ENCODE results near the gene RAP1GDS1.
"Not testable (repeated sequence)": the region's sequence is repeated elsewhere in the genome, so short reads cannot be mapped to it uniquely, and the experiment has no call there.

RAP1GDS1 gene

DNA sequence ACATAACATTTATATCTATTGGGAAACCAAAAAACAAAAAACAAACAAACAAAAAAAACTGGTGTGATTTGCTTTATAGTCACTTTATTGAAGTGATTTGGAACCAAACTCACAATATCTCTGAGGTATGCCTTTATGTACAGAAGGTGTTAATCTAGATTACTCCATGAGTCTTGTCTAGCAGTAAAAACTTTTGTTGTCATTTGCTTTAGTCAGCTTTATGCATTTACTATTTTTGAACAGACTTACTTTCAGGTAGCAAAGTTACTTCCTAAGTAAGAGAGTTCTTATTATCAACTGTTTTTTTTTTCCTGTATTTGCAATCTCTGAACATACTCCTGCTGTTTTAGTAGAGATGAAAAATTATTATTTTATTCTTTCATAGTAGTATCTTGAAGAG is 39.5 kb downstream of the RAP1GDS1 start:
- Mint-ChIP-seq H3K4me3 (no peak overlapping the region), H3K9me3 (peaks cover 7 to 20% of the 10 kb centered on the region in 2 donors), H3K27me3 (no peaks in the 10 kb centered on the region), H3K27ac (no peak overlapping the region), H3K4me1 (peaks cover 23 to 32% of the 10 kb centered on the region in 2 donors), H3K36me3 (peaks cover 41 to 62% of the 10 kb centered on the region in 2 donors)
- DNase-seq = no peak
- no peak for ATAC-seq (replicated peaks)

DNA sequence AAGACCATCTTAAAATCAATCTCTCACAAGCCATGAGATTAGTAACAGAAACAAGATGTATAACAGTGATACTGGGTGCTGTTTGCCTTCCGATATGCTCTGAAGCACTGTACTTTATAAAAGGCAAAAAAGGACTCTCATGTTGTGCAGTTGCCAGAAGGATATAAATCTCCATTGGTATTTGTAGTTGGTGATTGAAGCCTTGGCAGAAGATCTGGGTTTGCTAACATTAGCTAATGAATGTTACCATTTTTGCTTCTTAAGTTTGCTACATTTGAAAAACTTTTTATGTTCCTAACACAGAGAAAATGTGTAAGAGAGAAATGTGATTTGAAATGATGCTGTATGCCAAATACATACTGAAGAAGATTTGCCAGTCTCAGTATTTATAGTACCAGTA is 44.4 kb downstream of the RAP1GDS1 start:
- ATAC-seq (replicated peaks) = no peak
- DNase-seq = no peak
- Mint-ChIP-seq H3K4me3 (no peak overlapping the region), H3K27me3 (no peaks in the 10 kb centered on the region), H3K9me3 (peaks cover 7 to 20% of the 10 kb centered on the region in 2 donors), H3K36me3 (peaks cover 19 to 27% of the 10 kb centered on the region in 2 donors), H3K27ac (no peak overlapping the region), H3K4me1 (peaks cover 11 to 16% of the 10 kb centered on the region in 2 donors)

DNA sequence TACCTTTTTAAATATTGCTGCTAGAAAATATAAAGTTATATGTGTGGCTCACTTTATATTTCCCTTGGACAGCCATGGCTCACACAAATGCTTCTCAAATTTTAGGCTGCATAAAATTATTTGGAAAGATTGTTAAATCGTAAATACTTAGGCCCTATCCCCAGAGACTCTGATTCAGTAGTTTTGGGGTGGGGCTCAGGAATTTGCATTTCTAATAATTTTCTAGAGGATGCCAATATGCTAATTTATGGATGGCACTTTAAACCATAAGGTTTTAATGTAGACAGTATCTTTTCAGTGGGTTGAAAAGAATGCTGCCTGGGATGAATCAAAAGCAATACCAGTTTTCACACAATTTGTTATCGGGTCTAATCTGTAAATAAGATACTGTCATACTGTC is 49.7 kb downstream of the RAP1GDS1 start:
- Mint-ChIP-seq H3K27me3 (no peaks in the 10 kb centered on the region), H3K36me3 (no peaks in the 10 kb centered on the region), H3K4me1 (peaks cover 3 to 6% of the 10 kb centered on the region in 2 donors), H3K27ac (no peak overlapping the region), H3K4me3 (no peak overlapping the region), H3K9me3 (no peaks in the 10 kb centered on the region)
- DNase-seq (no peak), ATAC-seq (replicated peaks) (no peak)

DNA sequence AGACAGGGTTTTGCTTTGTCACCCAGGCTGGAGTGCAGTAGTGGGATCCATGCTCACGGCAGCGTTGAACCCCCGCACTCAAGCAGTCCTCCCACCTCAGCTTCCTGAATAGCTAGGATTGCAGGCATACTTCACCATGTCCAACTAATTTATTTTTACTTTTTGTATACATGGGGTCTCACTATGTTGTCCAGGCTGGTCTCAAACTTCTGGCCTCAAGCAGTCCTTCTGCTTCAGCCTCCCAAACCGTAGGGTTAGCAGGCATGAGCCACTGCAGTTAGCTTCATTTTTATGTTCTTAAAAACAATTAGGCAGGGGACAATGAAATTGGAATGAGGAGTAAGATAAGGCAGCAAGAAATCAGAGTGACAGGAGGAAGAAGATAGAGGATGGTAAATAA is 50.5 kb downstream of the RAP1GDS1 start:
- Mint-ChIP-seq H3K9me3 (no peaks in the 10 kb centered on the region), H3K4me3 (no peak overlapping the region), H3K4me1 (peaks cover 3 to 6% of the 10 kb centered on the region in 2 donors), H3K27ac (no peak overlapping the region), H3K36me3 (no peaks in the 10 kb centered on the region), H3K27me3 (no peaks in the 10 kb centered on the region)
- ATAC-seq (replicated peaks) = no peak
- DNase-seq = no peak

DNA sequence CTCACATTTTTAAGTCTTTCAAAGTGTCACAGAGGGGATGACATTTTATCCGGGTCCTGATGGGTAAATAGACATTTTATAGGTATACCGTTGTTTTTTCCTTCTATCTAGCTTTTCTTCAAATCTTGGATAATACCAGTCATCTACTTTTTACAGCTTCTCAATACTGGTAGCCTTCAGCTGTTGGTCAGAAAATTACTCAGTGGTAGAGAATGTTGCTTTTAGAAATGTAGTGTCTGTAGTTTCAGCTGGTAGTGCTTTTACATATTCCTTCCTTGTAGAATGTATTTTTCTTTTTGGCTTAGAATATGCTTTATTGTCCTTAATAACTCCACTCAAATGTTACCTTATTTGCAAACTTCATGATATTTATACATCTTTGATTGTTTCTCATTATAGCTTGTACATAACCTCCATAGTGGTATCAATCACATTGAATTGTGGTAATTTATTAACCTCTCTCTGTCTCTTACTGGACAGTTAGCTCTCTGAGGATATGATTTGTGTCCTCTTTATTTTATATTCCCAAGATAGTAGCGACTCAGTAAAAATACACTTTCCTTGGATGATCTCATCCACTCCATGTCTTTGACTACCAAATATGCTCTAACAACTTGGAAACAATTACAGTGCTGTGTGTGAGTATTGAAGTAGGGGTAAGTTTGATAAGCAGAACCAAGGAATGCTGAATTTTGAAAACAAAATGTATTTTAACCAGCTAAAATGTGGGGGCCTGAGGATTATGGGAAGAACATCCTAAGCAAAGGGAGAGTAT is 53.8 kb downstream of the RAP1GDS1 start:
- Mint-ChIP-seq H3K27ac (no peak overlapping the region), H3K4me1 (peaks cover 6% of the 10 kb centered on the region in 2 donors), H3K36me3 (peaks cover 13 to 16% of the 10 kb centered on the region in 2 donors), H3K27me3 (no peaks in the 10 kb centered on the region), H3K9me3 (peaks cover 2 to 5% of the 10 kb centered on the region in 2 donors), H3K4me3 (no peak overlapping the region)
- ATAC-seq (replicated peaks) = no peak
- DNase-seq = no peak

DNA sequence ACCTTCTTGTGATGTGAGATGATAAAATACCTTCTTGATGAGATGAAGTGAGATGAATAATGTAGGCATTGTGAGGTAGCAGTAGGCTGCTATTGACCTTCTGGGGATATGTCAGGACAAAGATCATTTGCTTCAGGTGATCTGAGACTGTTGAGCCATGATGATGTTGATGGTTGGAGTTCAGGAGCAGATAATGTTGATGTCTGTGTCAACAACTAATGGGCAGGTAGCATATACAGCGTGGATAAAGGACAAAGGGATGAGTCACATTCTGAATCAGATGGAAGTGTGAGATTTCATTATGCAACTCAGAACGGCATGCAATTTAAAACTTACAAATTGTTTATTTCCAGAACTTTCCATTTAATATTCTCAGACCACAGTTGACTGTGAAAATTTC is 57.3 kb downstream of the RAP1GDS1 start:
- Mint-ChIP-seq H3K4me1 (peaks cover 0 to 5% of the 10 kb centered on the region in 2 donors), H3K27ac (no peak overlapping the region), H3K36me3 (peaks cover 16 to 20% of the 10 kb centered on the region in 2 donors), H3K27me3 (no peaks in the 10 kb centered on the region), H3K9me3 (peaks cover 2 to 5% of the 10 kb centered on the region in 2 donors), H3K4me3 (no peak overlapping the region)
- no peak for DNase-seq
- ATAC-seq (replicated peaks) = no peak

DNA sequence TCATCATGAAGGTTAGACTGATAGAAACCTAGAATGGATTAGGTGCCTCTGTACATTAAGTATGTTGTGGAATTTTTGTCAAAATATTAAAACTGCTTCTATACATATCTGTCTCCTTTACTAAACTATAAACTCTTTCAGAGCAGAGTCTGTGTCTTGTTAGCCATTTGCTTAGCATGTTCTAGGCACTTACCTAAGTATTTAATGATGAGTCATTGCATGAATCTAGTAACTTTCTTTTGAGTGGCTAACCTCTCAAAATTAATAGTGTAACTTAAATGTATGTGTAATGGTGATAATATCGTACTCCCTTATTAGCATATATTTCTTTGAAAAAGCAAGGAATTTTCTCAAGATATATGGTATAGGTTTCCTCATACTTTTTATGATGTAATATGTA is 57.8 kb downstream of the RAP1GDS1 start:
- DNase-seq (no peak), ATAC-seq (replicated peaks) (no peak)
- H3K9me3 Mint-ChIP-seq = peaks cover 2 to 5% of the 10 kb centered on the region in 2 donors
- H3K4me1 Mint-ChIP-seq = peaks cover 0 to 5% of the 10 kb centered on the region in 2 donors
- no peak overlapping the region for H3K27ac Mint-ChIP-seq
- no peaks in the 10 kb centered on the region for H3K27me3 Mint-ChIP-seq
- H3K36me3 Mint-ChIP-seq = peaks cover 16 to 20% of the 10 kb centered on the region in 2 donors
- no peak overlapping the region for H3K4me3 Mint-ChIP-seq

DNA sequence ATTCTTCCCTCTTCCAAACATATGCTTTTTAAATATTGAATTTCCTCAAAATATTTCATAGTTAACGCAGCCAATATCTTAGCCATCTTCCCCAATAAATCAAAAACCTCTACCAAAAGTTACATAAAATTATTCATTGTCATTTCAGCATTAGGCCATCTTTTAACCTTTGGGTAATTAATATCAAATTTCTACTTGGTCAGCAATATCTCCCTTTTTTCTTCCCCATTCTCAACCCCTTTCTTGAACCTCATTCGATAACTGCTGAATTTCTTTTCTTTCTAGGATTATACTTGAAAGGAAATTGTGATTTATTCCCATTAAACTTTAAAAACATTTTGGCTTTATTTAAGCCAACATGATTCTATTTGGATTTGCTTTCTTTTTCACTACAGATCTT is 65.0 kb downstream of the RAP1GDS1 start:
- H3K4me3 Mint-ChIP-seq = no peak overlapping the region
- H3K27me3 Mint-ChIP-seq = no peaks in the 10 kb centered on the region
- H3K36me3 Mint-ChIP-seq = peaks cover 25 to 32% of the 10 kb centered on the region in 2 donors
- H3K4me1 Mint-ChIP-seq = peaks cover 2 to 6% of the 10 kb centered on the region in 2 donors
- peaks cover 0 to 5% of the 10 kb centered on the region in 2 donors for H3K9me3 Mint-ChIP-seq
- DNase-seq = no peak
- no peak for ATAC-seq (replicated peaks)
- no peak overlapping the region for H3K27ac Mint-ChIP-seq

DNA sequence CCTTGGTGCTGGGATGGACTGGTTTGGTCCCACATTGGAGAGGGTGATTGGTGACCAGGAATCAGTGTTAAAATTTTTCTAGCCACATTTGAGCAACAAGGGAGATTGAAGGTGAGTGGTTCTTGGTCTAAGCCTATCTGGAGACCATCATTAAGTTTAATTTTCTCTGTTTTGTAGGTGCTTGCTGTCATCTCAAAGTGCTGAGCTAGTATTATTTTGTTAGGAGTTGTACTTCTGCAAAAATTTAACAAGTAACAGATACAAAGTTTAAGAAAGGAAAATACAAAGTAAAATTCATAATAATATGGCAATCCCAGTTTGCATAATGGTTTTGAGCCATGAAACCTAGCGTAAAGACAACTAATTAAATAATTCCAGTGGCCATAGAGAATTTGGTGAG is 66.5 kb downstream of the RAP1GDS1 start:
- H3K27ac Mint-ChIP-seq = peak overlapping the region; percentile 37
- DNase-seq = no peak
- H3K9me3 Mint-ChIP-seq = peaks cover 6 to 10% of the 10 kb centered on the region in 2 donors
- no peak for ATAC-seq (replicated peaks)
- H3K27me3 Mint-ChIP-seq = no peaks in the 10 kb centered on the region
- peaks cover 34 to 40% of the 10 kb centered on the region in 2 donors for H3K36me3 Mint-ChIP-seq
- H3K4me3 Mint-ChIP-seq = no peak overlapping the region
- peaks cover 6 to 13% of the 10 kb centered on the region in 2 donors for H3K4me1 Mint-ChIP-seq

DNA sequence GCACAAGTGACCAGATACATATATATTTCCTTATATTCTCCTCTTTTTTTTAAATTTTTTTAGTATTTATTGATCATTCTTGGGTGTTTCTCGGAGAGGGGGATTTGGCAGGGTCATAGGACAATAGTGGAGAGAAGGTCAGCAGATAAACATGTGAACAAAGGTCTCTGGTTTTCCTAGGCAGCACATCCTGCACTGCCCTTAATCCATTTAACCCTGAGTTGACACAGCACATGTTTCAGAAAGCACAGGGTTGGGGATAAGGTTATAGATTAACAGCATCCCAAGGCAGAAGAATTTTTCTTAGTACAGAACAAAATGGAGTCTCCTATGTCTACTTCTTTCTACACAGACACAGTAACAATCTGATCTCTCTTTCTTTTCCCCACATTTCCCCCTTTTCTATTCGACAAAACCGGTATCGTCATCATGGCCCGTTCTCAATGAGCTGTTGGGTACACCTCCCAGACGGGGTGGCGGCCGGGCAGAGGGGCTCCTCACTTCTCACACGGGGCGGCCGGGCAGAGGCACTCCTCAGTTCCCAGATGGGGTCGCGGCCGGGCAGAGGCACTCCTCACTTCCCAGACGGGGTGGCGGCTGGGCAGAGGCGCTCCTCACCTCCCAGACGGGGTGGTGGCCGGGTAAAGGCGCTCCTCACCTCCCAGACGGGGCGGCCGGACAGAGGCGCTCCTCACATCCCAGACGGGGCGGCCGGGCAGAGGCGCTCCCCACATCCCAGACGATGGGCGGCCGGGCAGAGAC is 68.9 kb downstream of the RAP1GDS1 start:
- not testable (repeated sequence) for H3K4me3 Mint-ChIP-seq; H3K27me3 Mint-ChIP-seq; ATAC-seq (replicated peaks); DNase-seq
- Mint-ChIP-seq H3K36me3 (peaks cover 37 to 47% of the 10 kb centered on the region in 2 donors), H3K27ac (peak overlapping the region; percentile 31), H3K9me3 (peaks cover 6 to 13% of the 10 kb centered on the region in 2 donors), H3K4me1 (peaks cover 6 to 13% of the 10 kb centered on the region in 2 donors)

DNA sequence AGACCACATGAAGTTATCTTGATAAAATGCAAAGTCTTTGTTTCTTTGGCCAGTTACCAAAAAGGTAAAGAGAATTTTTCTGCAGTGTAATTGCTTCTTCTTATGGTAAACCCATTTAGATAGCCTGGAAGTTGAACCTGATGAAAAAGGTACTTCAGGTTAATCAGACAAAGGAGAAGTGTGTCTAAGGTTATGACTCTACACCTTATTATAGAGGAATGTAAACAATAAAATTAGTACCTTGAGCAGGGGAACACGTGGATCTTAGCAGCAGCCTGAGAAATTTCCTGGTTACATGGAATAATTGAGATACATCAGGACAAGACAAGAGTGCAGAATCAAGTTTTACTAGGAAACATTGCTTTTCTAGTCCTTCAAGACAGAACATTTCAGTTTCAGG is 70.8 kb downstream of the RAP1GDS1 start:
- Mint-ChIP-seq H3K4me1 (peaks cover 12 to 23% of the 10 kb centered on the region in 2 donors), H3K9me3 (peaks cover 6 to 13% of the 10 kb centered on the region in 2 donors), H3K36me3 (peaks cover 44 to 58% of the 10 kb centered on the region in 2 donors), H3K4me3 (no peak overlapping the region), H3K27ac (no peak overlapping the region), H3K27me3 (no peaks in the 10 kb centered on the region)
- DNase-seq (no peak), ATAC-seq (replicated peaks) (no peak)

DNA sequence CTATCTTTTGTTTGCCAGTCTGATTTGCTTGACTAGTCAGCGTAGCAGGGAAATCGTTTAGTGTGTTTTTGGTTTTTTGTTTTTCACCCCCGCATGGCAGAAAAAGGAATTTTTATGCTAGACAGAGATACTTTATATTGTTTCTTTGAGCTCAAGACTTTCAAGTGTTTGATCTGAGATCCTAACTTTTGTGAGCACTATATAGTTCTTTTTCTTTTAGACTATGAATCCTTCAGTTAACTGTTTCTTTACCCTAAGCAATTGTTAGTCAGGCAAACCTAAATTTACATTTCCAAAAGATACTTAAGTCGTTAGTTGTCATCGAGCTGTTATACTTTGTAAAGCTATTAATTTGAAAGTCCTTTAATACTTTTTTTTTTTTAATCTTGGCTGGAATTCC is 73.3 kb downstream of the RAP1GDS1 start:
- Mint-ChIP-seq H3K36me3 (peaks cover 38 to 56% of the 10 kb centered on the region in 2 donors), H3K27me3 (no peaks in the 10 kb centered on the region), H3K4me1 (peaks cover 12 to 30% of the 10 kb centered on the region in 2 donors), H3K9me3 (peaks cover 10 to 13% of the 10 kb centered on the region in 2 donors), H3K27ac (no peak overlapping the region), H3K4me3 (no peak overlapping the region)
- DNase-seq = no peak
- no peak for ATAC-seq (replicated peaks)

DNA sequence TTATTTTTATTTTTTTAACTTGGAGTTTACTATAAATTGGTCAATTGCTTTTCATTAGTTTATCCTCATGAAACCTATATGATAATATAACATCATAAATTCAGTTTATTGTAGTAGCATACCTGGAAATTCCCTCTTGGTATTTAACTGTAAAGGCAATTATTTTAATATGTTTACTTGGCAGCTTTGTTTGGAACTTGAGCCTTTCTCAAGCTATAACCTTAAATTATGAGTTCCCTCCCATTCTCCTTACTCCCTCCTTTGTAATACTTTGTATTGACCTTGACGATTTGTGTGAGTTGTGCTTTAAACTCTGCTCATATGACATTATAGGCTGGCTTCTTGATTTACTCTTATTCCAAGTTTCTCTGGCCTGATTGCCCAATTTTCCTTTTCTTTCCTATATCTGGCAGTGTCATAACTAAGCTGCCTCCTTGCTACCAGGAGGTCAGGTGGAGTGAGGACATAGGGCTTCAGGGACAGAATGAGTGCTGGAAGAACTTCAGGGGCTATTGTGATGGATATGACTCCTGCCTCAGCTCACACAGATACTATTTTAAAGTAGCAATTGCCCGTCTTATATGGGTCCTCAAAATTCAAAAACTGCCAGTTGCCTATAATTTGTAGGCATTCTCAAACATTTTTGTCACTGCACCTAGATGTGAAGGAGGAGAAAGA is 77.7 kb downstream of the RAP1GDS1 start:
- H3K36me3 Mint-ChIP-seq = peaks cover 15 to 34% of the 10 kb centered on the region in 2 donors
- no peak for DNase-seq
- H3K4me3 Mint-ChIP-seq = no peak overlapping the region
- H3K27ac Mint-ChIP-seq = no peak overlapping the region
- peaks cover 0 to 4% of the 10 kb centered on the region in 2 donors for H3K9me3 Mint-ChIP-seq
- H3K4me1 Mint-ChIP-seq = peaks cover 9 to 28% of the 10 kb centered on the region in 2 donors
- H3K27me3 Mint-ChIP-seq = no peaks in the 10 kb centered on the region
- no peak for ATAC-seq (replicated peaks)

DNA sequence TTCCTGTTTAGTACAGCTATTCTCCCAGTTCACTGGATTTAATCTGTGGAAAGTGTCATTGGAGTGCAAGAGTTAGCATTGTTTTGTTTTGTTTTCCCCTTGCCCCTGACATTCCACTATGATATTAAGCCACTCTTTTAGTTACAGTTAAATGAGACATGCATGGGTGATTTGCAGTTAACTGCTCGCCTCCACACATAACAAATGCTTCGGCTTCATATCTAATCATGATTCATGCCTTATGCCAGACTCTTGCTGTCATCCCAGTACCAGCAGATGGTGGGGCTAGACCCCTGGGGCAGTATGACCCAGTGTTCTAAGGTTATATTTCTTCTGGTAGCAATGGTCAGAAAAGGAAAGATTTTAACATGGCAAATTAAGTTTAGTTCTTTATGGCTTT is 80.1 kb downstream of the RAP1GDS1 start:
- DNase-seq = no peak
- Mint-ChIP-seq H3K27ac (peak overlapping the region; percentile 44), H3K27me3 (no peaks in the 10 kb centered on the region), H3K4me1 (peaks cover 8 to 25% of the 10 kb centered on the region in 2 donors), H3K9me3 (peaks cover 0 to 4% of the 10 kb centered on the region in 2 donors), H3K36me3 (peaks cover 10 to 21% of the 10 kb centered on the region in 2 donors), H3K4me3 (no peak overlapping the region)
- ATAC-seq (replicated peaks) = peak; percentile 68 to 80
